H1 (cell line): ENCODE measurements around the gene FAM222B. TPM values are rescaled to one million over a fixed set of nuclear protein-coding genes. Genes with fewer than 3 reads are reported as not detected.

Experiments used
- CTCF ChIA-PET: fragments of 300-600 bp; sonication (Branson Sonifier 250); formaldehyde crosslinking; loops from one replicate; lab custom pipeline; 2021; ENCODE audit not compliant: partially characterized antibody; lab: Charles Lee
- POLR2A ChIA-PET: fragments of 300-600 bp; sonication (Branson Sonifier 250); formaldehyde crosslinking; loops from one replicate; lab custom pipeline; 2021; ENCODE audit warnings: inconsistent platforms; ENCODE audit not compliant: partially characterized antibody; lab: Charles Lee
- DNase-seq, 2 experiments: peaks; one replicate each; pipeline versions ENCODE4 v3.0.0 to v3.0.0-alpha.2; 2010 to 2022; ENCODE audit warnings: low spot score in 2 of 2, low read depth in 1 of 2, mixed read lengths in 1 of 2
- FAIRE-seq: peaks from 2 replicates; lab custom pipeline; 2011; peaks lifted over from hg19 to GRCh38; lab: Jason Lieb, UNC
- H2AFZ ChIP-seq: 2 replicates; pipeline ENCODE4 v1.8.1; 2012; ENCODE audit warnings: low read length, inconsistent platforms
- H2AK5ac ChIP-seq: 2 replicates; pipeline ENCODE4 v1.6.1; 2013; ENCODE audit warnings: low read depth, low read length
- H2BK120ac ChIP-seq: replicated peaks from 2 replicates; pipeline ENCODE3; 2013; ENCODE audit warnings: low read depth, low read length, inconsistent platforms
- H2BK12ac ChIP-seq: 2 replicates; pipeline ENCODE4 v1.6.1; 2013; ENCODE audit warnings: low read depth, low read length
- H2BK15ac ChIP-seq: 2 replicates; pipeline ENCODE4 v1.6.1; 2013; ENCODE audit warnings: low read length
- H2BK20ac ChIP-seq: 2 replicates; pipeline ENCODE4 v1.6.1; 2013; ENCODE audit warnings: low read length
- H2BK5ac ChIP-seq: 2 replicates; pipeline ENCODE4 v1.6.1; 2013; ENCODE audit warnings: low read depth, low read length
- H3K14ac ChIP-seq: 2 replicates; pipeline ENCODE4 v1.6.1; 2013; ENCODE audit warnings: inconsistent platforms; ENCODE audit not compliant: insufficient read length
- H3K18ac ChIP-seq: 2 replicates; pipeline ENCODE4 v1.6.1; 2013; ENCODE audit warnings: low read length; ENCODE audit errors: extremely low read depth
- H3K23ac ChIP-seq: 2 replicates; pipeline ENCODE4 v1.6.1; 2013; ENCODE audit warnings: inconsistent platforms; ENCODE audit not compliant: insufficient read length
- H3K23me2 ChIP-seq: 2 replicates; pipeline ENCODE4 v1.6.1; 2013; ENCODE audit warnings: low read depth, low read length
- H3K27ac ChIP-seq: 2 replicates; pipeline ENCODE4 v1.6.1; 2011; ENCODE audit warnings: low read depth, low read length, inconsistent platforms
- H3K27me3 ChIP-seq, 4 experiments: replicated peaks in 1 of 4; 1 replicate in 1 of 4; 2 replicates in 3 of 4; pipeline versions ENCODE4 v1.6.1 to v1.8.1; 2011 to 2013; ENCODE audit warnings: low read length in 3 of 4, mild to moderate bottlenecking in 3 of 4, inconsistent platforms in 2 of 4, mixed read lengths in 2 of 4, moderate library complexity in 1 of 4; ENCODE audit not compliant: control insufficient read depth in 3 of 4, insufficient read depth in 3 of 4; ENCODE audit errors: extremely low read depth in 1 of 4
- H3K36me3 ChIP-seq, 4 experiments: 2 replicates each; pipeline versions ENCODE4 v1.6.1 to v1.8.1; 2011 to 2013; ENCODE audit warnings: mild to moderate bottlenecking in 4 of 4, low read length in 3 of 4, moderate library complexity in 2 of 4, control low read depth in 1 of 4, inconsistent platforms in 1 of 4; ENCODE audit not compliant: insufficient read depth in 4 of 4, control insufficient read depth in 2 of 4
- H3K4ac ChIP-seq: replicated peaks from 2 replicates; pipeline ENCODE3; 2013; ENCODE audit warnings: low read length, low read depth, mixed read lengths, inconsistent platforms; ENCODE audit not compliant: insufficient read length
- H3K4me1 ChIP-seq, 4 experiments: replicated peaks in 1 of 4; 1 replicate in 1 of 4; 2 replicates in 3 of 4; pipeline versions ENCODE4 v1.6.1 to v1.8.1; 2011 to 2013; ENCODE audit warnings: low read length in 3 of 4, inconsistent platforms in 2 of 4, mixed read lengths in 1 of 4; ENCODE audit not compliant: insufficient read depth in 4 of 4, control insufficient read depth in 3 of 4
- H3K4me2 ChIP-seq, 2 experiments: 2 replicates each; pipeline versions ENCODE4 v1.6.1 to v1.8.1; 2011 to 2013; ENCODE audit warnings: low read depth in 2 of 2, low read length in 2 of 2, control low read depth in 1 of 2, inconsistent platforms in 1 of 2, mild to moderate bottlenecking in 1 of 2; ENCODE audit not compliant: insufficient read depth in 1 of 2
- H3K4me3 ChIP-seq, 4 experiments: fragments of 200-600, 300-600 bp in 1 of 4; sonication (generic), shearing (Covaris generic), sonication (Bioruptor Twin) in 1 of 4; 2 replicates each; pipeline versions ENCODE4 v1.5.1 to v1.8.1; 2011 to 2016; ENCODE audit warnings: low read length in 4 of 4, low read depth in 3 of 4, control low read depth in 2 of 4, inconsistent platforms in 2 of 4, mild to moderate bottlenecking in 2 of 4, mixed read lengths in 1 of 4, moderate library complexity in 1 of 4; ENCODE audit not compliant: insufficient read depth in 2 of 4; ENCODE audit errors: extremely low read depth in 1 of 4
- H3K56ac ChIP-seq: replicated peaks from 2 replicates; pipeline ENCODE3; 2013; ENCODE audit warnings: low read depth, mild to moderate bottlenecking, mixed read lengths, low read length, inconsistent platforms; ENCODE audit not compliant: insufficient read length
- H3K79me1 ChIP-seq: 2 replicates; pipeline ENCODE4 v1.6.1; 2013; ENCODE audit warnings: low read depth, low read length, control low read depth
- H3K79me2 ChIP-seq, 2 experiments: 2 replicates each; pipeline versions ENCODE4 v1.6.1 to v1.8.1; 2012 to 2013; ENCODE audit warnings: low read length in 2 of 2, mild to moderate bottlenecking in 2 of 2, inconsistent platforms in 1 of 2; ENCODE audit not compliant: insufficient read depth in 2 of 2, control insufficient read depth in 1 of 2
- H3K9ac ChIP-seq, 4 experiments: replicated peaks in 1 of 4; 1 replicate in 1 of 4; 2 replicates in 3 of 4; pipeline versions ENCODE4 v1.6.1 to v1.8.1; 2011 to 2013; ENCODE audit warnings: low read depth in 3 of 4, low read length in 3 of 4, control low read depth in 2 of 4, mild to moderate bottlenecking in 2 of 4, moderate library complexity in 2 of 4, inconsistent platforms in 1 of 4; ENCODE audit errors: extremely low read depth in 1 of 4
- H3K9me3 ChIP-seq, 2 experiments: 2 replicates each; pipeline versions ENCODE4 v1.6.1 to v1.8.1; 2012 to 2013; ENCODE audit warnings: mild to moderate bottlenecking in 2 of 2, moderate library complexity in 2 of 2, control low read depth in 1 of 2, inconsistent platforms in 1 of 2, low read depth in 1 of 2, low read length in 1 of 2, mixed read lengths in 1 of 2; ENCODE audit not compliant: insufficient read depth in 2 of 2
- H4K20me1 ChIP-seq, 2 experiments: replicated peaks in 1 of 2; 2 replicates each; pipeline versions ENCODE3 to v1.8.1; 2011 to 2013; ENCODE audit warnings: inconsistent platforms in 2 of 2, low read length in 2 of 2, mild to moderate bottlenecking in 1 of 2; ENCODE audit not compliant: insufficient read depth in 2 of 2, control insufficient read depth in 1 of 2
- H4K5ac ChIP-seq: 2 replicates; pipeline ENCODE4 v1.6.1; 2013; ENCODE audit warnings: low read length, low read depth, mixed read lengths, inconsistent platforms; ENCODE audit not compliant: insufficient read length
- H4K8ac ChIP-seq: 2 replicates; pipeline ENCODE4 v1.8.0; 2013; ENCODE audit warnings: mild to moderate bottlenecking, moderate library complexity, low read length, inconsistent platforms; ENCODE audit not compliant: insufficient read depth; ENCODE audit errors: extremely low read depth
- H4K91ac ChIP-seq: replicated peaks from 2 replicates; pipeline ENCODE3; 2013; ENCODE audit warnings: low read length, mixed read lengths, inconsistent platforms; ENCODE audit not compliant: insufficient read length
- POLR2A ChIP-seq, 2 experiments: IDR thresholded peaks; 1 replicate in 1 of 2; 2 replicates in 1 of 2; pipeline ENCODE4 v1.6.1; 2011; ENCODE audit warnings: low read depth in 2 of 2, low read length in 2 of 2, mild to moderate bottlenecking in 2 of 2; ENCODE audit errors: control extremely low read depth in 1 of 2
- POLR2AphosphoS5 ChIP-seq: IDR thresholded peaks from 2 replicates; pipeline ENCODE4 v1.6.1; 2011; ENCODE audit warnings: low read depth, low read length
- RAD21 ChIP-seq, 2 experiments: IDR thresholded peaks in 1 of 2; conservative IDR thresholded peaks in 1 of 2; 2 replicates each; pipeline ENCODE4 v1.6.1; 2011; ENCODE audit warnings: low read depth in 2 of 2, low read length in 2 of 2, improper control_type of control experiment in 1 of 2, inconsistent platforms in 1 of 2, mild to moderate bottlenecking in 1 of 2, moderate library complexity in 1 of 2
- WGBS, 2 experiments: shearing (Covaris generic) in 1 of 2; methylation state at CpG; one replicate each; pipeline versions ENCODE4 v1.1.6 to v1.1.7; 2013 to 2015; ENCODE audit warnings: low lambda C conversion rate in 2 of 2, mixed read lengths in 2 of 2, inconsistent platforms in 1 of 2, low coverage in 1 of 2, missing lambda C conversion rate in 1 of 2; ENCODE audit not compliant: insufficient replicate concordance in 2 of 2, insufficient coverage in 1 of 2, insufficient read length in 1 of 2; ENCODE audit errors: extremely low coverage in 1 of 2, missing lambda C conversion rate in 1 of 2; 5-methylcytosine and 5-hydroxymethylcytosine counted together
- polyA plus RNA-seq, 7 experiments: library from polyadenylated mRNA; depleted of rRNA in 3 of 7; stranded (reverse) in 5 of 7; unstranded in 2 of 7; fragments of >200 nt in 5 of 7; fragments of 200-250 nt in 2 of 7; gene quantifications; 1 replicate in 5 of 7; 2 replicates in 1 of 7; 4 replicates in 1 of 7; pipeline versions ENCODE4 v1.2.1 to v1.2.3, GENCODE V29; 2011 to 2013; ENCODE audit warnings: missing spikeins in 2 of 7, mixed read lengths in 2 of 7
- total RNA-seq: library from RNA; stranded (reverse); fragmentation: NEBNext Ultra II Directional; extraction: Animal tissue kit (Norgen Biotek cat#: 25700); gene quantifications from 2 replicates; pipeline ENCODE4 v1.2.1, GENCODE V29; 2021

Gene FAM222B
- total and polyA plus RNA-seq, 2 of the 8 experiments (the other 6 are each of a cell fraction or from before 2014, with no cell fraction given), result 42.1 to 81.7 TPM

DNA sequence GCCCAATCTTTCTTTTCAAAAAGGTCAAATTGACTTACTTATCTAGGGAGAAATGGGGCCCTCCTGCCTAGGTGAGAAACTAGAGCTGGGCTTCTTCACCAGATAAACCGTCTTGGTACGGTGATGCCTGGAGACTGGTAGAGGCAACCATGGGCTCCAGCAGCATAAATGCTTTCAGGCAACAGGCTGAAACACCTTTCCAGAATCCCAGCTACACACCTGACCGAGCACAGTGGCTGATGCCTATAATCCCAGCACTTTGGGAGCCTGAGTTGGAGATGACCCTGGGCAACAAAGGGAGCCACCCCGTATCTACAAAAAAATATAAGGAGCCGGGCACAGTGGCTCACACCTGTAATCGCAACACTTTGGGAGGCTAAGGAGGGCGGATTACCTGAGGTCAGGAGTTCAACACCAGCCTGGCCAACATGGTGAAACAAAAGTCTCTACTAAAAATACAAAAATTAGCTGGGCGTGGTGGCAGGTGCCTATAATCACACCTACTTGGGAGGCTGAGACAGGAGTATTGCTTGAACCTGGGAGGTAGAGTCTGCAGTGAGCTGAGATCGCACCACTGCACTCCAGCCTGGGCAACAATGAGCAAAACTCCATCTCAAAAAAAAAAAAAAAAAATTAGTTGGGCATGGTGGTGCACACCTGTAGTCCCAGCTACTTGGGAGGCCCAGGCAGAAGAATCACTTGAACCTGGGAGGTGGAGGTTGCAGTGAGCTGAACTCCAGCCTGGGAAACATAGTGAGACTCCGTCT, 90.8 kb downstream of the FAM222B start:
- ChIA-PET POLR2A (interaction anchor here (0.6 to 15.3 kb wide), 22 partner anchors 9 to 198 kb away, joined by 3 to 813 read pairs (median 5); partner anchors contain the start of genes FAM222B, FLOT2, NEK8 and PROCA1), CTCF (interaction anchor here (0.6 to 11.7 kb wide), 18 partner anchors 9 to 155 kb away, joined by 3 to 316 read pairs (median 4); partner anchors contain the start of genes FLOT2, NEK8, RPL23A and TLCD1)
- no peak overlapping the region for H4K8ac ChIP-seq
- H2BK20ac ChIP-seq, result no peak overlapping the region
- no peak for TF ChIP-seq RAD21 (IDR thresholded peaks at IDR 0.05 in 1 of 2, conservative IDR thresholded peaks at IDR 0.05 in 1 of 2; ENCODE audit: low read depth in 2 of 2, low read length in 2 of 2)
- TF ChIP-seq POLR2A (IDR thresholded peaks at IDR 0.05; ENCODE audit: control extremely low read depth in 1 of 2, low read depth in 2 of 2, low read length in 2 of 2), result peak; percentile 30 to 68
- TF ChIP-seq POLR2AphosphoS5, result peak; percentile 60
- no peak overlapping the region for H2BK5ac ChIP-seq
- H3K4me3 ChIP-seq, result no peak overlapping the region
- no peak overlapping the region for H3K9ac ChIP-seq
- no peak overlapping the region for H3K4me2 ChIP-seq
- H3K4me1 ChIP-seq, result peaks cover 0 to 16% (median 11%) of the 10 kb centered on the region in 4 experiments; a peak in 6 of 7 replicates
- H3K79me1 ChIP-seq, result peaks cover 2% of the 10 kb centered on the region
- no peak overlapping the region for H2AFZ ChIP-seq
- peaks cover 0 to 19% of the 10 kb centered on the region in 2 experiments; a peak in 1 of 4 replicates for H3K79me2 ChIP-seq
- H3K14ac ChIP-seq, result no peak overlapping the region
- H4K20me1 ChIP-seq, result peaks cover 19 to 23% of the 10 kb centered on the region in 2 experiments
- 92% methylated on average over 10 of the region's 10 CpGs; no CpG with 5 or more reads in 1 of the 2 experiments for WGBS, 2 experiments
- no peak overlapping the region for H2BK15ac ChIP-seq
- H2BK12ac ChIP-seq, result no peak overlapping the region
- H4K5ac ChIP-seq, result no peak overlapping the region
- H3K4ac ChIP-seq, result no peak overlapping the region
- no peak for DNase-seq
- H3K36me3 ChIP-seq, result peaks cover 30 to 49% (median 33%) of the 10 kb centered on the region in 4 experiments
- H3K27ac ChIP-seq, result no peak overlapping the region
- no peaks in the 10 kb centered on the region for H3K9me3 ChIP-seq
- no peak overlapping the region for H2BK120ac ChIP-seq
- H3K56ac ChIP-seq, result no peak overlapping the region
- H3K27me3 ChIP-seq, result no peaks in the 10 kb centered on the region
- no peaks in the 10 kb centered on the region for H3K23me2 ChIP-seq
- no peak overlapping the region for H4K91ac ChIP-seq
- H2AK5ac ChIP-seq, result no peak overlapping the region
- no peak overlapping the region for H3K23ac ChIP-seq
- H3K18ac ChIP-seq, result no peak overlapping the region
- FAIRE-seq, result no peak
